Activated CD8-positive, alpha-beta memory T cell treated with anti-CD3 and anti-CD28 coated beads, Interleukin-2, amount 50 U/mL, for 48 hours (primary cell): ENCODE results near the gene TRAPPC10.
"Not testable (repeated sequence)": the region's sequence is repeated elsewhere in the genome, so short reads cannot be mapped to it uniquely, and the experiment has no call there.

Experiments
- DNase-seq: peaks from one replicate; pipeline ENCODE4 v3.0.0-alpha.2; 2020

TRAPPC10 gene

DNA sequence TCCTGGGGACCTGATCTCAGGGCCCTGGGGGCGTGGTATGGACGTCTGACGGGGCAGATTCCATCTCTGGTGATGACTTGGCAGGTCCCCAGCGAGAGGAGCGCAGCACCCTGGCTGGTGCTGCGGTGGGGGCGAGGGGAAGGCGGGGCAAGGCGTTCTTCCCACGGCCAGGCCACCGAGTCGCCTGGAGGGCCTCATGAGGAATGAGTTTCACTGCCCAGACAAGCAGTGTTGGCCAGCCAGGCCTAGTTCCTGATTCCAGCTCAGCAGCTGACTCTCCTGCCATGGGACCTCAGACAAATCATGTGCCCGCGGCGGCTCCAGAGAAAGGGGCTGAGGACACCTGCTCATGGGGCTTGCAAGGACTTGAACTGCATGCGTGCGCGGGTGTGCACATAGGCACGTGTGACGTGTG, 142.7 kb downstream of the TRAPPC10 start:
- DNase-seq, result not testable (repeated sequence)

- not testable (repeated sequence) for DNase-seq
Observed at GRCh38 chr21:44155231-44155993, 143.3 kb downstream of the TRAPPC10 start.

- not testable (repeated sequence) for DNase-seq
Observed at GRCh38 chr21:44155994-44156380, 143.9 kb downstream of the TRAPPC10 start.
